ENCODE results near the gene IGFBP4.

GRCh38 chr17:40458851-40459482 is 15.7 kb downstream of the IGFBP4 start:
- TF ChIP-seq POLR2AphosphoS5 (IDR thresholded peaks at IDR 0.05; ENCODE audit: insufficient read depth in 1 of 2, low read depth in 1 of 2) (no peak), CTCF (IDR thresholded peaks at IDR 0.05) (no peak), POLR2A (IDR thresholded peaks at IDR 0.05) (no peak)

All from vagina (tissue), 2 donors.